HepG2 (cell line): ENCODE measurements around the gene KLHL7. TPM values are rescaled to one million over a fixed set of nuclear protein-coding genes. Genes with fewer than 3 reads are reported as not detected.

Experiments
- BATF2 ChIP-seq: sonication (generic); formaldehyde crosslinking; IDR thresholded peaks from 2 replicates; pipeline ENCODE4 v1.8.0; 2022; ENCODE audit warnings: mild to moderate bottlenecking, missing genetic modification reagents, moderate library complexity
- EEA1 ChIP-seq: sonication (generic); formaldehyde crosslinking; IDR thresholded peaks from 2 replicates; pipeline ENCODE4 v1.5.1; 2020; ENCODE audit warnings: mild to moderate bottlenecking, missing genetic modification reagents, borderline replicate concordance
- GATAD2A ChIP-seq: IDR thresholded peaks from 2 replicates; pipeline ENCODE4 v1.6.1; 2016
- HINFP ChIP-seq: sonication (generic); formaldehyde crosslinking; IDR thresholded peaks from 2 replicates; pipeline ENCODE4 v1.4.0; 2020; ENCODE audit warnings: low read depth, mild to moderate bottlenecking, missing genetic modification reagents
- HOXA9 ChIP-seq: sonication (generic); formaldehyde crosslinking; IDR thresholded peaks from 2 replicates; pipeline ENCODE4 v1.8.1; 2022; ENCODE audit warnings: missing genetic modification reagents, mild to moderate bottlenecking, moderate library complexity, borderline replicate concordance
- HOXD1 ChIP-seq: sonication (generic); formaldehyde crosslinking; IDR thresholded peaks from 2 replicates; pipeline ENCODE4 v1.5.0; 2020; ENCODE audit warnings: missing genetic modification reagents
- MTA3 ChIP-seq: sonication (generic); formaldehyde crosslinking; IDR thresholded peaks from 2 replicates; pipeline ENCODE4 v1.4.0; 2020; ENCODE audit warnings: missing genetic modification reagents
- MYC ChIP-seq: sonication (generic); formaldehyde crosslinking; IDR thresholded peaks from 2 replicates; pipeline ENCODE4 v1.9.0; 2021; ENCODE audit warnings: missing genetic modification reagents, borderline replicate concordance
- NFRKB ChIP-seq: fragments of 450-650 bp; IDR thresholded peaks from 2 replicates; pipeline ENCODE4 v1.6.1; 2017
- TERF1 ChIP-seq: sonication (generic); formaldehyde crosslinking; IDR thresholded peaks from 2 replicates; pipeline ENCODE4 v1.8.0; 2022; ENCODE audit warnings: mild to moderate bottlenecking, missing genetic modification reagents, moderate library complexity
- TP53 ChIP-seq: sonication (generic); formaldehyde crosslinking; conservative IDR thresholded peaks from 2 replicates; pipeline ENCODE4 v1.4.0; 2020; ENCODE audit warnings: missing genetic modification reagents
- ZBED4 ChIP-seq: sonication (generic); formaldehyde crosslinking; IDR thresholded peaks from 2 replicates; pipeline ENCODE4 v1.4.0; 2020; ENCODE audit warnings: missing genetic modification reagents, borderline replicate concordance
- ZBTB20 ChIP-seq: sonication (generic); formaldehyde crosslinking; IDR thresholded peaks from 2 replicates; pipeline ENCODE4 v1.8.1; 2023; ENCODE audit warnings: missing genetic modification reagents, low read depth, mild to moderate bottlenecking, borderline replicate concordance
- ZNF350 ChIP-seq: sonication (generic); formaldehyde crosslinking; IDR thresholded peaks from 2 replicates; pipeline ENCODE4 v1.4.0; 2020; ENCODE audit warnings: mild to moderate bottlenecking, low read depth, missing genetic modification reagents, borderline replicate concordance
- ZNF503 ChIP-seq: sonication (generic); formaldehyde crosslinking; IDR thresholded peaks from 2 replicates; pipeline ENCODE4 v1.4.0; 2020; ENCODE audit warnings: missing genetic modification reagents
- ZNF678 ChIP-seq: sonication (generic); formaldehyde crosslinking; IDR thresholded peaks from 2 replicates; pipeline ENCODE4 v1.4.0; 2020; ENCODE audit warnings: mild to moderate bottlenecking, missing genetic modification reagents
- ZNF704 ChIP-seq: sonication (generic); formaldehyde crosslinking; IDR thresholded peaks from 2 replicates; pipeline ENCODE4 v1.8.1; 2023; ENCODE audit warnings: mild to moderate bottlenecking, inconsistent platforms, moderate library complexity, missing genetic modification reagents, borderline replicate concordance
- ZSCAN25 ChIP-seq: sonication (generic); formaldehyde crosslinking; IDR thresholded peaks from 2 replicates; pipeline ENCODE4 v1.8.0; 2022; ENCODE audit warnings: mild to moderate bottlenecking, missing genetic modification reagents
- polyA plus RNA-seq, 8 experiments: library from polyadenylated mRNA; depleted of rRNA in 3 of 8; stranded (reverse) in 7 of 8; unstranded in 1 of 8; fragments of >200 nt; fragmentation: Illumina TruSeq in 4 of 8; extraction: Trizol in 4 of 8; gene quantifications; 2 replicates each; pipeline versions ENCODE4 v1.2.1 to v1.2.3, GENCODE V29; 2011 to 2016; ENCODE audit warnings: low read depth in 4 of 8, missing spikeins in 1 of 8, mixed read lengths in 1 of 8; ENCODE audit not compliant: insufficient read depth in 1 of 8
- total RNA-seq, 5 experiments: library from RNA; depleted of rRNA; stranded (reverse); fragments of >200 nt; fragmentation: Illumina TruSeq; extraction: Trizol; gene quantifications; 2 replicates each; pipeline ENCODE4 v1.2.3, GENCODE V29; 2016; ENCODE audit warnings: low read depth in 1 of 5

Gene KLHL7
- total and polyA plus RNA-seq, 2 of the 13 experiments (the other 11 are each of a cell fraction or from before 2014, with no cell fraction given), result 16.2 to 34.4 TPM

- no peak; the same call in 1 of the 2 replicates for TF ChIP-seq EEA1 (CRISPR knock-in tag)
- no peak; the same call in 1 of the 2 replicates for TF ChIP-seq ZNF503 (CRISPR knock-in tag)
- no peak for TF ChIP-seq ZSCAN25 (CRISPR knock-in tag)
- no peak for TF ChIP-seq BATF2
- TF ChIP-seq NFRKB, result no peak
- TF ChIP-seq ZNF350, result peak; percentile 94
- TF ChIP-seq ZBED4 (CRISPR knock-in tag), result no peak
- peak; percentile 92 for TF ChIP-seq MYC
- TF ChIP-seq TP53, result no peak
- TF ChIP-seq MTA3, result no peak
- peak; percentile 69; the same call in 1 of the 2 replicates for TF ChIP-seq ZBTB20 (CRISPR knock-in tag)
- peak; percentile 76; the same call in 1 of the 2 replicates for TF ChIP-seq HOXD1
- peak; percentile 90 for TF ChIP-seq HINFP (CRISPR knock-in tag)
- peak; percentile 83; the same call in 1 of the 2 replicates for TF ChIP-seq ZNF678
- TF ChIP-seq HOXA9 (CRISPR knock-in tag), result no peak
- TF ChIP-seq ZNF704 (CRISPR knock-in tag), result no peak
- TF ChIP-seq TERF1, result no peak
- TF ChIP-seq GATAD2A (CRISPR knock-in tag), result peak; percentile 69
Observed at GRCh38 chr7:23181684-23182553, 76.3 kb downstream of the KLHL7 start, which contains the start of gene NUP42 (continued).
